LNCAP (cell line): ENCODE measurements around the gene ZNF787.

ENCODE experiments used
- TF ChIP-seq, protein P1 (sequence below): fragments of 450-650 bp; IDR thresholded peaks from 2 replicates; pipeline ENCODE4 v1.5.1; 2017; ENCODE audit warnings: mild to moderate bottlenecking

ZNF787 gene

DNA sequence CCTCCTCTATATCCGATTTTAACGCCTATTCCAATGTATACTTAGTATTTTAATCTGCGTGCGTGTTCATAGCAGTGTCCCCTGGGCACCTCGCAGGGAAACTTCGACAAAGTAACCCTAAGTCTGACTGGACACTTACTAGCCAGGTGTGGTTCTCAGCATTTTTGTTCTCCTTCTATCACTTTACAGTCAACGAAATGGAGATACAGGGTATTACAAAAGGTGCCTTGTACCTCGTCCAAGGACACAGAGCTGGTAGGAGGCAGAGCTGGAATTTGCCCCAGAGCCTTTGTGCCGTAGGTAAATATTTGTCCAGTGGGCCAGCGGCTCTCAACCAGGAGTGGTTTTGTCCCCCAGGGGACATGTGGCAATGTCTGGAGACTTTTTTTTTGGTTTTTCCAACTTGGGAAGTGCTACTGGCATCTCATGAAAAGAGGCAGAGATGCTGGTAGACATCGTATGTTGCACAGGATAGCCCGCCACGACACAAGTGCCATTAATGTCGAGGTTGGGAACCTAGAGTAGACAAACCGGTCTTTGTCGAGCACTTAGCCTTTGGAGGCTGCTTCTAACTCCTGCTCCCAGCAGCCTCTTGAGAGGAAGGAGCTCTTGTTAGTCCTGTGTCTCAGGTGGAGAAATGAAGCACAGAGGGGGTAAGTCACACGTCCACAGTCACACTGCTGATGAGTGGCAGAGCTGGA, 21.1 kb upstream of the ZNF787 start:
- TF ChIP-seq, protein P1, sequence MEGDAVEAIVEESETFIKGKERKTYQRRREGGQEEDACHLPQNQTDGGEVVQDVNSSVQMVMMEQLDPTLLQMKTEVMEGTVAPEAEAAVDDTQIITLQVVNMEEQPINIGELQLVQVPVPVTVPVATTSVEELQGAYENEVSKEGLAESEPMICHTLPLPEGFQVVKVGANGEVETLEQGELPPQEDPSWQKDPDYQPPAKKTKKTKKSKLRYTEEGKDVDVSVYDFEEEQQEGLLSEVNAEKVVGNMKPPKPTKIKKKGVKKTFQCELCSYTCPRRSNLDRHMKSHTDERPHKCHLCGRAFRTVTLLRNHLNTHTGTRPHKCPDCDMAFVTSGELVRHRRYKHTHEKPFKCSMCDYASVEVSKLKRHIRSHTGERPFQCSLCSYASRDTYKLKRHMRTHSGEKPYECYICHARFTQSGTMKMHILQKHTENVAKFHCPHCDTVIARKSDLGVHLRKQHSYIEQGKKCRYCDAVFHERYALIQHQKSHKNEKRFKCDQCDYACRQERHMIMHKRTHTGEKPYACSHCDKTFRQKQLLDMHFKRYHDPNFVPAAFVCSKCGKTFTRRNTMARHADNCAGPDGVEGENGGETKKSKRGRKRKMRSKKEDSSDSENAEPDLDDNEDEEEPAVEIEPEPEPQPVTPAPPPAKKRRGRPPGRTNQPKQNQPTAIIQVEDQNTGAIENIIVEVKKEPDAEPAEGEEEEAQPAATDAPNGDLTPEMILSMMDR = no peak

GRCh38 chr19:56141417-56141993, 20.4 kb upstream of the ZNF787 start:
- TF ChIP-seq, protein P1 = no peak

DNA sequence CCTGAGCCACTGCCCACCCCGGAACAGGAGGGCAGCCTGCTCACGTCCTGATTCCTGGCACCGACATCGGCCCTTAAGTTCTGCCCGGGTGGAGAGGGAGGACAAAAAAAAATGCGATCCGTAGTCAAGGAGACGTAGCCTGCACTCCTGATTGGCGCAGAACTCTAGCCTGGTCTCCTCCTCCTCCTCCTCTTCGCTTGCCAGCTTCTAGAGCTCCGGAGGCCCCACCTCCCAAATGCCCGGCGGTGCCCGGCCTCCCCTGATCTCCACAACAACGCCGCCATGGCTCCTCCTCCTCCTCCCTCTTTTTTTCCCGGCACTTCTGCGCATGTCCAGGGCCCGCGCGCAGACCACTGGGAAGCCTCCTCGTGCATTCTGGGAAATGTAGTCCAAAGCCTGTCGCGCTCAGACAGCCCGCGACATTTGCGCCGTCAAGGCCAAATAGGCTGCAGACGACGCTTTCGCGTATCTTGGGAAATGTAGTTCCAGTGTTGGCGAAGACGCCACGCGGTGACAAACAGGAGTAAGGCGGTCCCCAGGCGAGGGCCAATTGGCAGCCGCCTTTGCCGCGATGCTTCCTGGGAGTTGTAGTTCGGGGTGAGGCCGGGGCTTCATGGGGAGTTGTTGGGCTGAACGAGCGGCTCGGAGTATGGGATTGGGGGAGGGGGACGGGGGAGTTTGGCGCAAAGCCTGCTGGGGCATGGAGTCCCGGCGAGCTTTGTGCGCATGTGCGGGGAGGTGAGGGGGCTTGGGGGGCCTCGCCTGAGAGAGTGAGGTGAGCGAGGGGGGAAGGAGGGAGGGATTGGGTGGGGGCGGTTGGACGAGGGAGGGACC, 19.7 kb upstream of the ZNF787 start, which contains the start of gene ZNF444:
ZNF444 (plus strand) TSS at position 705 of the 834 bp plus-strand sequence. CDS start 5,625 bp downstream, outside the sequence.
- TF ChIP-seq, protein P1 = no peak

DNA sequence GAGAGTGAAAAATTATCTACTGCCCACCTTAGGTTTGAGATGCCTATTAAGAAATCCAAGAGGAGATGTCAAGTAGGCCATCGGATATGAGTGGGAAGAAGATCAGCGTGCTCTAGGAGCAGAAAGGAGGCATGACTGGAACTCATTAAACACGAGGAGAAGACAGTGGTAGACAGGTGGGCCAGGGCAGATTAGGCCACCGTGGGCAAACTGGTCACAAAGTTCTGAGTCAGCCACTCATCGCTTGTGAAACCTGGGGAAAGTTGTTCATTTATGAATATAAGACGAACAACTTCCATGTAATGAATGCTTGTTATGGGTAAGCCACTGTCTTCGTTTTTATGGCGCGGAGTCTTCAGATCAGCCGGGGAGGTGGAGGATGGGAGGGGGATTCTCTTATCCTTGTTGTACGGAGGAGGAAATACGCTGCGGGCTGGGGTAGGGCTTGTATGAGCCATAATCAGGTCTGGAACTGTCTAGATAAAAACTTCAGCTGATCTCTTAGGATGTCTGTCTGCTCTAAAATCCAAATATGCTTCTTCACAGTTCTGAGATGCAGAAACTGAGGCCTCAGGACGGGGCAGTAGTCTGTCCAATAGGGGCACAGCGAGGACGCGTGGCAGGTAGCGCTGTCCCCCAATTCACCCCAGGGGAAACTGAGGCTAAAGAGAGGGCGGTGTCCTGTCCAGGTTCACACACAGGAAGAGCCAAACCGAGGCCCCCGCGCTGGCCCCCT, 18.9 kb upstream of the ZNF787 start:
- TF ChIP-seq, protein P1 = no peak

GRCh38 chr19:56138069-56138468, 17.0 kb upstream of the ZNF787 start:
- TF ChIP-seq, protein P1 = no peak

DNA sequence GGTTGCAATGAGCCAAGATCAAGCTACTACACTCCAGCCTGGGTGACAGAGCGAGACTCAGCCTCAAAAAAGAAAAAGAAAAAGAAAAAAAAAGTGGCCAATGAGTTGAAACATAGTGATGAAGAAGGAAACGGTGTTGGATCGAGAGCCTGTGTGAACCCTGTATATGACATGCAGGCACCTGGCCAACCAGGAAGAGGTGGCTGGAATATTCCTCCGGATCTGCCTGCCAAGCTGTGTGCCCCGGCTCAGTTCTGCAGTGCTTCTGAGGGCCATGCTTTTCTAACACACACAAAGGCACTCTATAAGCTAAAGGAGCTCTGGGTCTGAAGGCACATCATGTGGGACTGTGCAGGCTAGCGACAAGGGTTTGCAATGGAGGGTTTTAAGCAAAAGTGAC, 16.3 kb upstream of the ZNF787 start:
- TF ChIP-seq, protein P1 = no peak

DNA sequence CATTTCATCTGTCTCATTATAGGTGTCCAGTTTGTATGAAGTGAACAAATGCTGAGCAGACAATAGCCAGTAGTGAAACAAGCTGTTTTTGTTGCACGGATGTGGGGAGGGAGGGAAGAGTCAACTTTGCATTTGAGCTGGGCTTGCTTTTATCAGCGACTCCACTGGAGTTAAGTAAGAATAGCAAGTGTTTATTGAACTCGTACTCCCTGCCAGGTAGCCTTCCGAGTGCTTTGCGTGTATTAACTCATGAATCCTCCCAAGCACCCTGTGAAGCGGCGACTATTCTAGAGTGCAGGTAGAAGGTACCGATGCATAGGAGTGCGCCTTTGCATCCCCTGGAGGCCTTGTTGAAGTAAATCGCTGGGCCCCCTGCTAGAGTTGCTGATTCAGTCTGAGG, 15.3 kb upstream of the ZNF787 start:
- TF ChIP-seq, protein P1 = no peak
